Measurements from ENCODE around the gene SNORC.

SNORC gene

DNA sequence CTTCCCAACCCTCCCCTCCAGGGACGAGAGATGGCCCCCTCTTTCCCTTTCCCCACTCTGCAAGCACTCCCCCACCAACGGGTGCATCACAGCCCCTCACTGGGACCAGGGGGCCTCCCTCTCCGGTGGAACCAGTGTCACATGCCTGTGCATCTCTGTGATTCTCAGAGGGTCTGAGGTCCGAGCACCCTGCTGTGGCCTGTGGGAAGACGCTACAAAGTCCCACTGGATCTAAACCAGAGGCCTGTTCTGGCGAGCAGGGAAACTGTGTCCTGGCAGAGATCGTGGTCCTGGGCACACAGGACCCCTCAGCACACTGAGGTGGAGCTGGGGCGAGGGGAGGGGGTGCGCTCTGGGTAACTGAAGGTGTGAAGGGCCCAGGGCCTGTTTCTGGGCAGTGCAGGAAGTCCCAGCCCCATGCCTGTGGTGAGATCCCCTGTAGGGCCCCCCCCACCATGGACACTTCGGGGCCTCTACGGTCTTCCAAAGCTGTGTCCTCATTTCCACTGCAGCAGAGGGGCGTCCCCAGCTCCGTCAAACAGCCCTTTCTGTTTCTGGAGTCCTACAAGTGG is 8.0 kb downstream of the SNORC start:
- Histone ChIP-seq H3K27ac (ENCODE audit: poor library complexity, severe bottlenecking) (no peak overlapping the region), H3K9me3 (ENCODE audit: severe bottlenecking) (no peaks in the 10 kb centered on the region), H3K4me1 (ENCODE audit: insufficient read depth, poor library complexity, severe bottlenecking) (no peaks in the 10 kb centered on the region), H3K4me3 (ENCODE audit: severe bottlenecking) (no peak overlapping the region), H3K36me3 (ENCODE audit: low read depth) (no peaks in the 10 kb centered on the region), H3K27me3 (ENCODE audit: insufficient read depth, poor library complexity, severe bottlenecking) (no peaks in the 10 kb centered on the region)
- no peak for ATAC-seq (ENCODE audit: low read depth)
- no peak for DNase-seq (ENCODE audit: low spot score)
- TF ChIP-seq, protein P1, sequence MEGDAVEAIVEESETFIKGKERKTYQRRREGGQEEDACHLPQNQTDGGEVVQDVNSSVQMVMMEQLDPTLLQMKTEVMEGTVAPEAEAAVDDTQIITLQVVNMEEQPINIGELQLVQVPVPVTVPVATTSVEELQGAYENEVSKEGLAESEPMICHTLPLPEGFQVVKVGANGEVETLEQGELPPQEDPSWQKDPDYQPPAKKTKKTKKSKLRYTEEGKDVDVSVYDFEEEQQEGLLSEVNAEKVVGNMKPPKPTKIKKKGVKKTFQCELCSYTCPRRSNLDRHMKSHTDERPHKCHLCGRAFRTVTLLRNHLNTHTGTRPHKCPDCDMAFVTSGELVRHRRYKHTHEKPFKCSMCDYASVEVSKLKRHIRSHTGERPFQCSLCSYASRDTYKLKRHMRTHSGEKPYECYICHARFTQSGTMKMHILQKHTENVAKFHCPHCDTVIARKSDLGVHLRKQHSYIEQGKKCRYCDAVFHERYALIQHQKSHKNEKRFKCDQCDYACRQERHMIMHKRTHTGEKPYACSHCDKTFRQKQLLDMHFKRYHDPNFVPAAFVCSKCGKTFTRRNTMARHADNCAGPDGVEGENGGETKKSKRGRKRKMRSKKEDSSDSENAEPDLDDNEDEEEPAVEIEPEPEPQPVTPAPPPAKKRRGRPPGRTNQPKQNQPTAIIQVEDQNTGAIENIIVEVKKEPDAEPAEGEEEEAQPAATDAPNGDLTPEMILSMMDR (IDR thresholded peaks at IDR 0.05; ENCODE audit: poor library complexity, severe bottlenecking) = no peak

DNA sequence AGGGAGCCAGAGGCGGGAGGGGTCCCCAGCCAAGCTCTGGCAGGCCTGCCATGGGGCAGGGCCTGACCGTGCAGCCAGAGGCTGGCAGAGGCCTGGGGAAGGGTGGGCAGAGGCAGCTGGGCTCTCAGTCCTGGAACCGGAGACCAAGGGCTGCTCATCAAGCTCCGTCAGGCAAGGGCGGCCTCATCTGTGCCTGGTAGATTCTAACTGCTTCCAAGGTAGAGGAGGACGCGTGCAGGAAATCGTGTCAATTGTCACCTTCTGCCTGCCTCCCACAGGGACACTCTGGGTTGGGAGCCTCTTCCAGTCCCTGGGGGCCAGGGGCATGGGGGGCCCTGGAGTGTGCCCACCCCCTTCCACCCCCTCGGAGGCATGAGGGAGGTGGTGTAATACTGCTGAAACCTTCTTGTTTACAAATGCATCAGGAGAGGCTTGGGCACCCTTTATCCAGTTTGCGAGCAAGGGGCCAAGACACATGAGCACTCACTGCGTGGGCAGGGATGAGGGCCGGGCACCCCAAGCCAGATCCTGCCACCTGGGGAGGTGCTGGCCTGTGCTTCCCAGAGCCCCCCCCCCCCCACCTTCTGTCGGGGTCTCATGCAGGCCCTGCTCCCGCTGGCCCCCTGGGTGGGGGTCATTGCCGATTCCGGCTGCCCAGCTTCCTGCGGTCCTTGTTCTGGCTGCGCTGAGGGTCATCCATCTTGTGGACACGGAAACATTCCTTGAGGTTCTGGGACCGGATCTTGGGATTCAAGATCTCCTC is 9.0 kb downstream of the SNORC start:
- H3K36me3 ChIP-seq (ENCODE audit: low read depth) = no peaks in the 10 kb centered on the region
- TF ChIP-seq, protein P1 (IDR thresholded peaks at IDR 0.05; ENCODE audit: poor library complexity, severe bottlenecking) = no peak
- no peak overlapping the region for H3K27ac ChIP-seq (ENCODE audit: poor library complexity, severe bottlenecking)
- ATAC-seq (ENCODE audit: low read depth) (no peak), DNase-seq (ENCODE audit: low spot score) (no peak)
- no peaks in the 10 kb centered on the region for H3K27me3 ChIP-seq (ENCODE audit: insufficient read depth, poor library complexity, severe bottlenecking)
- no peaks in the 10 kb centered on the region for H3K4me1 ChIP-seq (ENCODE audit: insufficient read depth, poor library complexity, severe bottlenecking)
- no peaks in the 10 kb centered on the region for H3K9me3 ChIP-seq (ENCODE audit: severe bottlenecking)
- H3K4me3 ChIP-seq (ENCODE audit: severe bottlenecking) = no peak overlapping the region

DNA sequence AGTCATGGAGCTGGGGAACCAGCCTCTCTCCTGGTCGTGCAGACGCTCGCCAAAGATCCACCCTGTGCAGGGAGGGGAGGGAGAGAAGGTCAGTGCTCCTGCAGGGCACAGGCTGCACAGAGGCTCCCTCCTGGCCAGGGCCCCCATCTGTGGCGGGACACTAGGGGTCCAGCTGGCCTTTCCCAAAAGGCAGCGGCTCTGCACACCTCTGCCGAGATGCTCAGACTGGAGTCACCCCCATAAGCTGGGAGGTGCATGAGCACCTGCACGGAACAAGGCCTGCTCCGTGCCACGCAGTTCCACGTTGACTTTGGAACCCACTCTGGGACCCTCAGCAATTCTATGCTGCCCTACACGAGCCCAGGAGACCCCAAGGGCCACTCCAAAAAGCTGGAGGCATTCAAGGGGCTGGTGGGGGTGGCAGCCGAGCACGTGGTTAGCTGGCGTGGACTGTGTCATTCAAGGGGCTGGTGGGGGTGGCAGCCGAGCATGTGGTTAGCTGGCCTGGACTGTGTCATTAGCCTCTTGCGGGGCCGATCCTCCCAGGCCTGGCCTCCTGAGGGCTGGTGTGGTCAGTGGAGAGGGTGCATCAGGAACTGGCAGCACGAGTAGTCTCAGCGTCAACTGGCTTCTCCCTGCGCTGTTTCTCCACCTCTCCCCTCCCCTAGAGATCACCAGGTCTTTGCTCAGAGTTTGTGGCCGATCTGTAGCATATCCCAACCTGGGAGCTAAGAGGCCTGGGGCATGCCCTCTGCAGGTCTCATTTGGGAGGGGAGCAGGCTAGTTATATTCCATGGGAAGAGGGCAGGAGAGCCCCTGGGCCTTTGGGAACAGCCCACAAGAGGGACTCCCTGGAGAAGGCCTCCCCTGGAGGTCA is 9.8 kb downstream of the SNORC start:
- ATAC-seq (ENCODE audit: low read depth) (no peak), DNase-seq (ENCODE audit: low spot score) (no peak)
- Histone ChIP-seq H3K36me3 (ENCODE audit: low read depth) (no peaks in the 10 kb centered on the region), H3K27ac (ENCODE audit: poor library complexity, severe bottlenecking) (no peak overlapping the region), H3K4me1 (ENCODE audit: insufficient read depth, poor library complexity, severe bottlenecking) (no peaks in the 10 kb centered on the region), H3K4me3 (ENCODE audit: severe bottlenecking) (no peak overlapping the region), H3K9me3 (ENCODE audit: severe bottlenecking) (no peaks in the 10 kb centered on the region), H3K27me3 (ENCODE audit: insufficient read depth, poor library complexity, severe bottlenecking) (no peaks in the 10 kb centered on the region)
- TF ChIP-seq, protein P1 (IDR thresholded peaks at IDR 0.05; ENCODE audit: poor library complexity, severe bottlenecking) = no peak

DNA sequence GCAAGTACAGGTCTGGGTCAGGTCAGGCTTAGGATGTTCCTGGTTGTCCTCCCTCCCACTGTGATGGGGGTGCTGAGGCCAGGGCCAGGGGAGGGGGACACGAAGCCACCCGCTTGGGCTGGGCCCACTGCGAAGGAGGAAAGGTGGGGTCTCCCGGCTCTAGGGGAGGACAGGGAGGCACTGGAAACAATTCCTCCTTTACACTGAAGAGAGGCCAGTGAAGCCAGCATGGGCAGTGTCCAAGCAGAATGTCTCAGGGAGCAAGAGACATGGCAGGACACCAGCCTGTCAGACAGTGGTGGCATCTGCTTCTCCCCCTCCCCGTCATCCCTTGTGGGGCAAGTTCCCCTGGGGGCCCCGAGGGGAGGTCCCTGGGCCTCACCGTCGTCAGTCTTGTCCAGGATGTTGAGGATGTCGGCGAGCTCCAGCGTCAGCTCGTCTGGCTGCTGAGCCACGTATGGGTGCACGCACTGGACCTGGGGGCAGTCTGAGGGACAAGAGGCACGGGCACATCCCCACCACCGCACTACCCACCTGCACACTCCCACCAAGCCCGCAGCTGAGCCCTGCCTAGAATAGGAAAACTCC is 10.8 kb downstream of the SNORC start:
- TF ChIP-seq, protein P1 (IDR thresholded peaks at IDR 0.05; ENCODE audit: poor library complexity, severe bottlenecking) = no peak
- no peak for ATAC-seq (ENCODE audit: low read depth)
- H3K27ac ChIP-seq (ENCODE audit: poor library complexity, severe bottlenecking) = no peak overlapping the region

More for the DNA sequence above, 10.8 kb downstream of the SNORC start:
- no peak overlapping the region for H3K4me3 ChIP-seq (ENCODE audit: severe bottlenecking)
- no peaks in the 10 kb centered on the region for H3K9me3 ChIP-seq (ENCODE audit: severe bottlenecking)
- no peaks in the 10 kb centered on the region for H3K4me1 ChIP-seq (ENCODE audit: insufficient read depth, poor library complexity, severe bottlenecking)
- H3K36me3 ChIP-seq (ENCODE audit: low read depth) = no peaks in the 10 kb centered on the region
- DNase-seq (ENCODE audit: low spot score) = no peak
- no peaks in the 10 kb centered on the region for H3K27me3 ChIP-seq (ENCODE audit: insufficient read depth, poor library complexity, severe bottlenecking)

All from RWPE2 (cell line).